ENCODE results near the gene BCL7C.

GRCh38 chr16:30930160-30930571 is 36.3 kb upstream of the BCL7C start:
- TF ChIP-seq RAD21 (IDR thresholded peaks at IDR 0.05 in 1 of 2, conservative IDR thresholded peaks at IDR 0.05 in 1 of 2; ENCODE audit: low read depth in 2 of 2, low read length in 2 of 2): no peak
- no peak for TF ChIP-seq CEBPB (IDR thresholded peaks at IDR 0.05; ENCODE audit: low read depth, low read length)
- TF ChIP-seq USF2 (IDR thresholded peaks at IDR 0.05; ENCODE audit: low read length): no peak
- TF ChIP-seq POLR2A (IDR thresholded peaks at IDR 0.05; ENCODE audit: control extremely low read depth in 1 of 2, low read depth in 2 of 2, low read length in 2 of 2): no peak
- TF ChIP-seq CTCF (IDR thresholded peaks at IDR 0.05; ENCODE audit: control extremely low read depth in 1 of 3, insufficient read depth in 1 of 3, low read depth in 1 of 3, low read length in 3 of 3): no peak
- no peak for TF ChIP-seq CREB1 (IDR thresholded peaks at IDR 0.05)
- no peak for TF ChIP-seq TAF1 (IDR thresholded peaks at IDR 0.05; ENCODE audit: low read depth, low read length)
- no peak for TF ChIP-seq EZH2 (IDR thresholded peaks at IDR 0.05; ENCODE audit: low read depth, low read length, severe bottlenecking)
- no peak for TF ChIP-seq POLR2AphosphoS5 (IDR thresholded peaks at IDR 0.05; ENCODE audit: low read depth, low read length)
- TF ChIP-seq PHF8 (conservative IDR thresholded peaks at IDR 0.05; ENCODE audit: low read depth, low read length): no peak
- no peak for TF ChIP-seq SP1 (IDR thresholded peaks at IDR 0.05; ENCODE audit: low read depth, low read length)
- TF ChIP-seq RFX5 (IDR thresholded peaks at IDR 0.05; ENCODE audit: borderline replicate concordance, low read depth, low read length): no peak
- no peak for TF ChIP-seq YY1 (IDR thresholded peaks at IDR 0.05; ENCODE audit: low read depth, low read length)
- TF ChIP-seq ZNF274 (IDR thresholded peaks at IDR 0.05; ENCODE audit: borderline replicate concordance, extremely low read depth, low read length): no peak
